WTC11 (cell line): ENCODE results near the gene FXYD3. TPM values are rescaled to one million over a fixed set of nuclear protein-coding genes. Genes with fewer than 3 reads are reported as not detected.

Experiments used
- ATAC-seq: fragments of 200-7000 bp; cut with Tn5 transposase; 2 replicates; pipeline ENCODE4 v1.10.0; 2021; ENCODE audit warnings: mild to moderate bottlenecking, moderate library complexity
- CTCF ChIA-PET: fragments of 300-600 bp; sonication (Branson Sonifier 250); formaldehyde crosslinking; loops from one replicate; lab custom pipeline; 2021; ENCODE audit warnings: antibody characterized with exemption; lab: Charles Lee
- POLR2A ChIA-PET: fragments of 350-600 bp; sonication (Branson Sonifier 250); formaldehyde crosslinking; loops from one replicate; lab custom pipeline; 2021; ENCODE audit warnings: antibody characterized with exemption; lab: Charles Lee
- DNase-seq: peaks from one replicate; pipeline ENCODE4 v3.0.0; 2021; ENCODE audit warnings: low spot score
- H3K27ac Mint-ChIP-seq: 2 replicates; pipeline ENCODE4 v1.8.0; 2021; ENCODE audit warnings: mixed read lengths
- H3K27me3 Mint-ChIP-seq: 2 replicates; pipeline ENCODE4 v1.8.0; 2021; ENCODE audit warnings: low read depth, mild to moderate bottlenecking, moderate library complexity, mixed read lengths
- H3K36me3 Mint-ChIP-seq: 2 replicates; pipeline ENCODE4 v1.8.0; 2021; ENCODE audit warnings: mixed read lengths
- H3K4me1 Mint-ChIP-seq: 2 replicates; pipeline ENCODE4 v1.8.0; 2022; ENCODE audit warnings: mixed read lengths
- H3K4me3 Mint-ChIP-seq: 2 replicates; pipeline ENCODE4 v1.8.0; 2021; ENCODE audit warnings: mild to moderate bottlenecking, moderate library complexity, mixed read lengths
- H3K9me3 Mint-ChIP-seq: 2 replicates; pipeline ENCODE4 v1.8.0; 2021; ENCODE audit warnings: mixed read lengths
- CBFB ChIP-seq: sonication (generic); formaldehyde crosslinking; IDR thresholded peaks from 2 replicates; pipeline ENCODE4 v1.8.1; 2022; ENCODE audit warnings: mild to moderate bottlenecking, low read depth, missing genetic modification reagents
- ETV6 ChIP-seq: sonication (generic); formaldehyde crosslinking; IDR thresholded peaks from 2 replicates; pipeline ENCODE4 v1.8.1; 2022; ENCODE audit warnings: mild to moderate bottlenecking, missing genetic modification reagents
- FOXK1 ChIP-seq: sonication (generic); formaldehyde crosslinking; IDR thresholded peaks from 2 replicates; pipeline ENCODE4 v1.8.0; 2022; ENCODE audit warnings: mild to moderate bottlenecking, moderate library complexity, missing genetic modification reagents
- FOXP1 ChIP-seq: sonication (generic); formaldehyde crosslinking; IDR thresholded peaks from 2 replicates; pipeline ENCODE4 v1.8.0; 2022; ENCODE audit warnings: missing genetic modification reagents, mild to moderate bottlenecking, moderate library complexity, borderline replicate concordance
- GRHL2 ChIP-seq: fragments of 250-450 bp; sonication (Bioruptor Pico); IDR thresholded peaks from 2 replicates; pipeline ENCODE4 v1.8.0; 2022; ENCODE audit warnings: mild to moderate bottlenecking, moderate library complexity; ENCODE audit not compliant: insufficient replicate concordance, severe bottlenecking
- NR1H2 ChIP-seq: sonication (generic); formaldehyde crosslinking; IDR thresholded peaks from 2 replicates; pipeline ENCODE4 v1.9.0; 2021; ENCODE audit warnings: mild to moderate bottlenecking, moderate library complexity, missing genetic modification reagents
- RORB ChIP-seq: fragments of 250-450 bp; sonication (Bioruptor Pico); IDR thresholded peaks from 2 replicates; pipeline ENCODE4 v1.9.0; 2021; ENCODE audit warnings: mild to moderate bottlenecking
- TEAD1 ChIP-seq: sonication (generic); formaldehyde crosslinking; IDR thresholded peaks from 2 replicates; pipeline ENCODE4 v1.8.0; 2022; ENCODE audit warnings: mild to moderate bottlenecking, missing genetic modification reagents
- TEAD4 ChIP-seq: sonication (generic); formaldehyde crosslinking; IDR thresholded peaks from 2 replicates; pipeline ENCODE4 v1.8.0; 2022; ENCODE audit warnings: mild to moderate bottlenecking, missing genetic modification reagents
- ZNF121 ChIP-seq: sonication (generic); formaldehyde crosslinking; IDR thresholded peaks from 2 replicates; pipeline ENCODE4 v1.8.0; 2023; ENCODE audit warnings: missing genetic modification reagents
- ZNF232 ChIP-seq: sonication (generic); formaldehyde crosslinking; IDR thresholded peaks from 2 replicates; pipeline ENCODE4 v1.8.0; 2022; ENCODE audit warnings: mild to moderate bottlenecking, missing genetic modification reagents
- total RNA-seq: library from RNA; stranded (reverse); gene quantifications from 3 replicates; pipeline ENCODE4 v1.2.3, GENCODE V29; 2021
- TF ChIP-seq, protein P1 (sequence below): sonication (generic); formaldehyde crosslinking; IDR thresholded peaks from 2 replicates; pipeline ENCODE4 v1.8.0; 2022; ENCODE audit warnings: mild to moderate bottlenecking, missing genetic modification reagents
- TF ChIP-seq, protein P2 (sequence below): sonication (generic); formaldehyde crosslinking; IDR thresholded peaks from 2 replicates; pipeline ENCODE4 v1.8.1; 2023; ENCODE audit warnings: mild to moderate bottlenecking, missing genetic modification reagents, borderline replicate concordance
- TF ChIP-seq, protein P3 (sequence below): fragments of 250-450 bp; sonication (Bioruptor Pico); IDR thresholded peaks from 2 replicates; pipeline ENCODE4 v1.8.0; 2021; ENCODE audit warnings: mild to moderate bottlenecking
- TF ChIP-seq, protein P4 (sequence below): sonication (generic); formaldehyde crosslinking; IDR thresholded peaks from 2 replicates; pipeline ENCODE4 v1.8.1; 2023; ENCODE audit warnings: mild to moderate bottlenecking, moderate library complexity, missing genetic modification reagents
- TF ChIP-seq, protein P5 (sequence below): sonication (generic); formaldehyde crosslinking; IDR thresholded peaks from 2 replicates; pipeline ENCODE4 v1.8.0; 2022; ENCODE audit warnings: missing genetic modification reagents
- TF ChIP-seq, protein P6 (sequence below): fragments of 250-450 bp; sonication (Bioruptor Pico); conservative IDR thresholded peaks from 2 replicates; pipeline ENCODE4 v1.9.0; 2021; ENCODE audit warnings: mild to moderate bottlenecking
- TF ChIP-seq, protein P7 (sequence below): fragments of 250-450 bp; sonication (Bioruptor Pico); IDR thresholded peaks from 2 replicates; pipeline ENCODE4 v2.1.2; 2022; ENCODE audit warnings: mild to moderate bottlenecking, moderate library complexity
- TF ChIP-seq, protein P8 (sequence below): sonication (generic); formaldehyde crosslinking; IDR thresholded peaks from 2 replicates; pipeline ENCODE4 v1.8.1; 2022; ENCODE audit warnings: mild to moderate bottlenecking, moderate library complexity, missing genetic modification reagents

The FXYD3 gene
- total RNA-seq, 1 experiment from 2014 or later: 1.8 TPM

DNA sequence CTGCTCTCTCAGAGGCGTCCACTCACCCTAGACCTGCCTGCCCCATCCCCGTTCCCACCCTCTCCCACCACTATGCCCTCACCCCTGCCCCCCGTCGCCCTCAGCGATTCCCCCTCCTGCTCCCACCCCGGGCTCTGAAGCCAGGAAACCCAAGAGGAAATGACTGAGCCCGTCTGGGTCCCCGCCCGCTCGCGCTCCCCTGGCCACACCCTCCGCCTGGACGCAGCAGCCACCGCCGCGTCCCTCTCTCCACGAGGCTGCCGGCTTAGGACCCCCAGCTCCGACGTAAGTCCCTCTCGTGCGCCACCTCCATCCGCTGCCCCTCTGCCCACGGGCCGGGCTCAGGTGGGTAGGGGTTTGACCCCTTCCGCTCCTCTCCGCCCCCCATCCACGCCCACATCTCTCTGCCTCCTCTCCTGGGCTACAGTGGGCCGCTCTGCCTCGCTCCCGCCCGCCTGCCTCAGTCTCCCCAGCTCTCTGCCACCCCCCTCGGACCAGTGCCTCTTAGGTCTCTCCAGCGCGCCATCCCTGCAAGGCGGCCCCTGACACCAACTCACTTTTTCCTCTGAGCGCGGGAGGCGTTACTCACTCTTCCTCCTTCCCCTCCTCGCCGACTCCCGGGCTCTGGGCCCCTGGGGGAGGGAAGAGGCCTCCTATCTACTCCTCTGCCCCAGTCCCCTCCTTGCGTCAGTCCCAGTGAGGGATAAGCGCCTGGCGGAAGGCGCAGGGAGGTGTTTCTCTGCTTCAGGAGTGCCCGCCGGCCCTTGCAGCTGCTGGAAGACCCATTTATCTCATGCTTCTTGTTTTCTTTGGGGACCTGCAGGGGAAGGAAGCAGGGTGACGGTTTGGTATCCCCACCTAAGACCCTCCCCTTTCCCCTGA is 39.1 kb downstream of the FXYD3 start, which contains the start of gene FXYD5:
Gene FXYD5 (plus strand): TSS at position 211 of the 882 bp plus-strand sequence. CDS start 816 bp downstream, outside the sequence.
- Mint-ChIP-seq H3K9me3 (no peaks in the 10 kb centered on the region), H3K27me3 (no peaks in the 10 kb centered on the region; the same call in 1 of the 2 replicates), H3K27ac (peak within 1 kb of the TSS; percentile 58), H3K36me3 (peaks cover 37% of the 10 kb centered on the region), H3K4me3 (peak within 1 kb of the TSS; percentile 97), H3K4me1 (peaks cover 53% of the 10 kb centered on the region)
- CTCF ChIA-PET: interaction anchor here (0.6 to 4.1 kb wide), 16 partner anchors 12 to 643 kb away, joined by 3 to 143 read pairs (median 6); partner anchors contain the start of genes FAM187B, FXYD7 and LGI4
- peak; percentile 64 for DNase-seq
- POLR2A ChIA-PET: interaction anchor here (0.6 to 2.5 kb wide), 4 partner anchors 13 to 87 kb away, joined by 4 to 15 read pairs (median 6); no protein-coding TSS in a partner anchor
- peak; percentile 45 for ATAC-seq
- TF ChIP-seq ETV6 (CRISPR knock-in tag) (0 out of 2 replicates have a peak, but pooled peaks have one; percentile 25), ZNF121 (CRISPR knock-in tag) (no peak), RORB (CRISPR knock-in tag) (no peak), FOXK1 (peak; percentile 24; the same call in 1 of the 2 replicates), CBFB (CRISPR knock-in tag) (no peak), FOXP1 (CRISPR knock-in tag) (peak; percentile 65; the same call in 1 of the 2 replicates), NR1H2 (no peak), GRHL2 (CRISPR knock-in tag) (no peak), TEAD4 (CRISPR knock-in tag) (no peak), ZNF232 (no peak), TEAD1 (CRISPR knock-in tag) (no peak)
- TF ChIP-seq, protein P1, sequence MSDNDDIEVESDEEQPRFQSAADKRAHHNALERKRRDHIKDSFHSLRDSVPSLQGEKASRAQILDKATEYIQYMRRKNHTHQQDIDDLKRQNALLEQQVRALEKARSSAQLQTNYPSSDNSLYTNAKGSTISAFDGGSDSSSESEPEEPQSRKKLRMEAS (CRISPR knock-in tag): peak; percentile 65
- TF ChIP-seq, protein P2, sequence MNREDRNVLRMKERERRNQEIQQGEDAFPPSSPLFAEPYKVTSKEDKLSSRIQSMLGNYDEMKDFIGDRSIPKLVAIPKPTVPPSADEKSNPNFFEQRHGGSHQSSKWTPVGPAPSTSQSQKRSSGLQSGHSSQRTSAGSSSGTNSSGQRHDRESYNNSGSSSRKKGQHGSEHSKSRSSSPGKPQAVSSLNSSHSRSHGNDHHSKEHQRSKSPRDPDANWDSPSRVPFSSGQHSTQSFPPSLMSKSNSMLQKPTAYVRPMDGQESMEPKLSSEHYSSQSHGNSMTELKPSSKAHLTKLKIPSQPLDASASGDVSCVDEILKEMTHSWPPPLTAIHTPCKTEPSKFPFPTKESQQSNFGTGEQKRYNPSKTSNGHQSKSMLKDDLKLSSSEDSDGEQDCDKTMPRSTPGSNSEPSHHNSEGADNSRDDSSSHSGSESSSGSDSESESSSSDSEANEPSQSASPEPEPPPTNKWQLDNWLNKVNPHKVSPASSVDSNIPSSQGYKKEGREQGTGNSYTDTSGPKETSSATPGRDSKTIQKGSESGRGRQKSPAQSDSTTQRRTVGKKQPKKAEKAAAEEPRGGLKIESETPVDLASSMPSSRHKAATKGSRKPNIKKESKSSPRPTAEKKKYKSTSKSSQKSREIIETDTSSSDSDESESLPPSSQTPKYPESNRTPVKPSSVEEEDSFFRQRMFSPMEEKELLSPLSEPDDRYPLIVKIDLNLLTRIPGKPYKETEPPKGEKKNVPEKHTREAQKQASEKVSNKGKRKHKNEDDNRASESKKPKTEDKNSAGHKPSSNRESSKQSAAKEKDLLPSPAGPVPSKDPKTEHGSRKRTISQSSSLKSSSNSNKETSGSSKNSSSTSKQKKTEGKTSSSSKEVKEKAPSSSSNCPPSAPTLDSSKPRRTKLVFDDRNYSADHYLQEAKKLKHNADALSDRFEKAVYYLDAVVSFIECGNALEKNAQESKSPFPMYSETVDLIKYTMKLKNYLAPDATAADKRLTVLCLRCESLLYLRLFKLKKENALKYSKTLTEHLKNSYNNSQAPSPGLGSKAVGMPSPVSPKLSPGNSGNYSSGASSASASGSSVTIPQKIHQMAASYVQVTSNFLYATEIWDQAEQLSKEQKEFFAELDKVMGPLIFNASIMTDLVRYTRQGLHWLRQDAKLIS (CRISPR knock-in tag): no peak
- TF ChIP-seq, protein P3, sequence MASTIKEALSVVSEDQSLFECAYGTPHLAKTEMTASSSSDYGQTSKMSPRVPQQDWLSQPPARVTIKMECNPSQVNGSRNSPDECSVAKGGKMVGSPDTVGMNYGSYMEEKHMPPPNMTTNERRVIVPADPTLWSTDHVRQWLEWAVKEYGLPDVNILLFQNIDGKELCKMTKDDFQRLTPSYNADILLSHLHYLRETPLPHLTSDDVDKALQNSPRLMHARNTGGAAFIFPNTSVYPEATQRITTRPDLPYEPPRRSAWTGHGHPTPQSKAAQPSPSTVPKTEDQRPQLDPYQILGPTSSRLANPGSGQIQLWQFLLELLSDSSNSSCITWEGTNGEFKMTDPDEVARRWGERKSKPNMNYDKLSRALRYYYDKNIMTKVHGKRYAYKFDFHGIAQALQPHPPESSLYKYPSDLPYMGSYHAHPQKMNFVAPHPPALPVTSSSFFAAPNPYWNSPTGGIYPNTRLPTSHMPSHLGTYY (CRISPR knock-in tag): no peak
- TF ChIP-seq, protein P4, sequence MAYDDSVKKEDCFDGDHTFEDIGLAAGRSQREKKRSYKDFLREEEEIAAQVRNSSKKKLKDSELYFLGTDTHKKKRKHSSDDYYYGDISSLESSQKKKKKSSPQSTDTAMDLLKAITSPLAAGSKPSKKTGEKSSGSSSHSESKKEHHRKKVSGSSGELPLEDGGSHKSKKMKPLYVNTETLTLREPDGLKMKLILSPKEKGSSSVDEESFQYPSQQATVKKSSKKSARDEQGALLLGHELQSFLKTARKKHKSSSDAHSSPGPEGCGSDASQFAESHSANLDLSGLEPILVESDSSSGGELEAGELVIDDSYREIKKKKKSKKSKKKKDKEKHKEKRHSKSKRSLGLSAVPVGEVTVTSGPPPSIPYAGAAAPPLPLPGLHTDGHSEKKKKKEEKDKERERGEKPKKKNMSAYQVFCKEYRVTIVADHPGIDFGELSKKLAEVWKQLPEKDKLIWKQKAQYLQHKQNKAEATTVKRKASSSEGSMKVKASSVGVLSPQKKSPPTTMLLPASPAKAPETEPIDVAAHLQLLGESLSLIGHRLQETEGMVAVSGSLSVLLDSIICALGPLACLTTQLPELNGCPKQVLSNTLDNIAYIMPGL: 0 out of 2 replicates have a peak, but pooled peaks have one; percentile 21
- TF ChIP-seq, protein P5, sequence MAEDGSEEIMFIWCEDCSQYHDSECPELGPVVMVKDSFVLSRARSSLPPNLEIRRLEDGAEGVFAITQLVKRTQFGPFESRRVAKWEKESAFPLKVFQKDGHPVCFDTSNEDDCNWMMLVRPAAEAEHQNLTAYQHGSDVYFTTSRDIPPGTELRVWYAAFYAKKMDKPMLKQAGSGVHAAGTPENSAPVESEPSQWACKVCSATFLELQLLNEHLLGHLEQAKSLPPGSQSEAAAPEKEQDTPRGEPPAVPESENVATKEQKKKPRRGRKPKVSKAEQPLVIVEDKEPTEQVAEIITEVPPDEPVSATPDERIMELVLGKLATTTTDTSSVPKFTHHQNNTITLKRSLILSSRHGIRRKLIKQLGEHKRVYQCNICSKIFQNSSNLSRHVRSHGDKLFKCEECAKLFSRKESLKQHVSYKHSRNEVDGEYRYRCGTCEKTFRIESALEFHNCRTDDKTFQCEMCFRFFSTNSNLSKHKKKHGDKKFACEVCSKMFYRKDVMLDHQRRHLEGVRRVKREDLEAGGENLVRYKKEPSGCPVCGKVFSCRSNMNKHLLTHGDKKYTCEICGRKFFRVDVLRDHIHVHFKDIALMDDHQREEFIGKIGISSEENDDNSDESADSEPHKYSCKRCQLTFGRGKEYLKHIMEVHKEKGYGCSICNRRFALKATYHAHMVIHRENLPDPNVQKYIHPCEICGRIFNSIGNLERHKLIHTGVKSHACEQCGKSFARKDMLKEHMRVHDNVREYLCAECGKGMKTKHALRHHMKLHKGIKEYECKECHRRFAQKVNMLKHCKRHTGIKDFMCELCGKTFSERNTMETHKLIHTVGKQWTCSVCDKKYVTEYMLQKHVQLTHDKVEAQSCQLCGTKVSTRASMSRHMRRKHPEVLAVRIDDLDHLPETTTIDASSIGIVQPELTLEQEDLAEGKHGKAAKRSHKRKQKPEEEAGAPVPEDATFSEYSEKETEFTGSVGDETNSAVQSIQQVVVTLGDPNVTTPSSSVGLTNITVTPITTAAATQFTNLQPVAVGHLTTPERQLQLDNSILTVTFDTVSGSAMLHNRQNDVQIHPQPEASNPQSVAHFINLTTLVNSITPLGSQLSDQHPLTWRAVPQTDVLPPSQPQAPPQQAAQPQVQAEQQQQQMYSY: peak; percentile 32; the same call in 1 of the 2 replicates
- TF ChIP-seq, protein P6, sequence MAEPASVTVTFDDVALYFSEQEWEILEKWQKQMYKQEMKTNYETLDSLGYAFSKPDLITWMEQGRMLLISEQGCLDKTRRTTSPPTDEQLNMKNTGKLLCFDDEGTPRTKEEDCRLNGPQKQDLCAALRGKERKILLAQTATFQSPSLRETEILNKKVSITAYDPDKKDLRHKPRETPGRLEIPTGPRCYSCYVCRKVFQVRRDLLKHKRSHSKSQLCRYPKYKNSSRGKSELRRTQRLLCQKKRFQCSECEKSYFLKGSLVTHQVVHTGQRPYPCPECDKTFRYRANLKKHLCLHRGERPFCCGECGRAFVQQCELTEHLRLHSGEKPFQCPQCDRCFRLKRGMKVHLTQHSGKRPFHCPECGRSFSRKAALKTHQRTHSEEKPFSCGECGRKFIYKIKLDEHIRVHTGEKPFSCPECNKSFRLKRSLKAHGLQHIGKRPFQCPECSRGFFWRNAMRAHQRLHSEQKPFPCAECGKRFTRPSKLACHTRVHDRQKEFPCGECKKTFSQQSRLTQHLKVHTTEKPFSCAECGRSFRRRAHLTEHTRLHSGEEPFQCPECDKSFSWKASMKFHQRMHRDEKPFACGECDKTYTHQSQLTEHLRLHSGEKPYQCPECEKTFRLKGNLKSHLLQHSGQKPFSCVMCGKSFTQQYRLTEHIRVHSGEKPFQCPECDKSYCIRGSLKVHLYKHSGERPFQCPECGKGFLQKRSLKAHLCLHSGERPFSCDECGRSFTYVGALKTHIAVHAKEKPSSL (CRISPR knock-in tag): no peak
- TF ChIP-seq, protein P7, sequence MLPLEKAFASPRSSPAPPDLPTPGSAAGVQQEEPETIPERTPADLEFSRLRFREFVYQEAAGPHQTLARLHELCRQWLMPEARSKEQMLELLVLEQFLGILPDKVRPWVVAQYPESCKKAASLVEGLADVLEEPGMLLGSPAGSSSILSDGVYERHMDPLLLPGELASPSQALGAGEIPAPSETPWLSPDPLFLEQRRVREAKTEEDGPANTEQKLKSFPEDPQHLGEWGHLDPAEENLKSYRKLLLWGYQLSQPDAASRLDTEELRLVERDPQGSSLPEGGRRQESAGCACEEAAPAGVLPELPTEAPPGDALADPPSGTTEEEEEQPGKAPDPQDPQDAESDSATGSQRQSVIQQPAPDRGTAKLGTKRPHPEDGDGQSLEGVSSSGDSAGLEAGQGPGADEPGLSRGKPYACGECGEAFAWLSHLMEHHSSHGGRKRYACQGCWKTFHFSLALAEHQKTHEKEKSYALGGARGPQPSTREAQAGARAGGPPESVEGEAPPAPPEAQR (CRISPR knock-in tag): no peak
- TF ChIP-seq, protein P8, sequence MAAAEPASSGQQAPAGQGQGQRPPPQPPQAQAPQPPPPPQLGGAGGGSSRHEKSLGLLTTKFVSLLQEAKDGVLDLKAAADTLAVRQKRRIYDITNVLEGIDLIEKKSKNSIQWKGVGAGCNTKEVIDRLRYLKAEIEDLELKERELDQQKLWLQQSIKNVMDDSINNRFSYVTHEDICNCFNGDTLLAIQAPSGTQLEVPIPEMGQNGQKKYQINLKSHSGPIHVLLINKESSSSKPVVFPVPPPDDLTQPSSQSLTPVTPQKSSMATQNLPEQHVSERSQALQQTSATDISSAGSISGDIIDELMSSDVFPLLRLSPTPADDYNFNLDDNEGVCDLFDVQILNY (CRISPR knock-in tag): peak; percentile 45; the same call in 1 of the 2 replicates
